Gastroesophageal sphincter (tissue), 3 donors: ENCODE results near the gene APCDD1L.
"Not testable (repeated sequence)": the region's sequence is repeated elsewhere in the genome, so short reads cannot be mapped to it uniquely, and the experiment has no call there.

ENCODE experiments used
- CTCF ChIP-seq, 4 experiments: fragments of 200-600 bp in 2 of 4; fragments of 450-650 bp in 2 of 4; sonication (generic) in 1 of 4; IDR thresholded peaks; one replicate each; pipeline ENCODE4 v1.5.1; 2017 to 2019; ENCODE audit warnings: antibody characterized with exemption in 4 of 4, mild to moderate bottlenecking in 2 of 4, moderate library complexity in 2 of 4
- POLR2A ChIP-seq, 2 donors: fragments of 450-650 bp; IDR thresholded peaks; one replicate each; pipeline ENCODE4 v1.6.1; 2017; ENCODE audit warnings: antibody characterized with exemption in 2 of 2, mild to moderate bottlenecking in 2 of 2, moderate library complexity in 1 of 2

- not testable (repeated sequence) for TF ChIP-seq CTCF, POLR2A (IDR thresholded peaks at IDR 0.05)
These were observed 87.6 kb downstream of the APCDD1L start for GRCh38 chr20:58427571-58427970.
